ENCODE measurements around the gene TMPRSS13.
"Not testable (repeated sequence)": the region's sequence is repeated elsewhere in the genome, so short reads cannot be mapped to it uniquely, and the experiment has no call there.

TMPRSS13 gene

GRCh38 chr11:117950301-117950700 is 21.1 kb upstream of the TMPRSS13 start:
- DNase-seq: peak; percentile 74

GRCh38 chr11:117949062-117949461 is 19.9 kb upstream of the TMPRSS13 start:
- no peak for DNase-seq

- DNase-seq: not testable (repeated sequence)
These were observed 19.3 kb upstream of the TMPRSS13 start for GRCh38 chr11:117948466-117948865.

GRCh38 chr11:117947751-117948150 is 18.5 kb upstream of the TMPRSS13 start:
- not testable (repeated sequence) for DNase-seq

GRCh38 chr11:117946842-117947526 is 17.8 kb upstream of the TMPRSS13 start:
- DNase-seq: peak; percentile 85

- no peak for DNase-seq
These were observed 17.1 kb upstream of the TMPRSS13 start for GRCh38 chr11:117946156-117946841.

GRCh38 chr11:117945047-117945810 is 16.0 kb upstream of the TMPRSS13 start:
- DNase-seq: peak; percentile 30

GRCh38 chr11:117944554-117944953 is 15.4 kb upstream of the TMPRSS13 start:
- no peak for DNase-seq

GRCh38 chr11:117941976-117942654 is 12.9 kb upstream of the TMPRSS13 start:
- no peak for DNase-seq

- DNase-seq: no peak
These were observed 12.0 kb upstream of the TMPRSS13 start for GRCh38 chr11:117941163-117941707.

GRCh38 chr11:117940736-117941135 is 11.5 kb upstream of the TMPRSS13 start:
- DNase-seq: no peak

GRCh38 chr11:117936973-117937372 is 7.8 kb upstream of the TMPRSS13 start:
- no peak for DNase-seq

- no peak for DNase-seq
These were observed 5.5 kb upstream of the TMPRSS13 start for GRCh38 chr11:117934526-117935307.

GRCh38 chr11:117933930-117934329 is 4.7 kb upstream of the TMPRSS13 start:
- DNase-seq: no peak

- DNase-seq: no peak
These were observed 4.3 kb upstream of the TMPRSS13 start for GRCh38 chr11:117933475-117933874.

- no peak for DNase-seq
These were observed 3.7 kb upstream of the TMPRSS13 start for GRCh38 chr11:117932947-117933346.

- no peak for DNase-seq
These were observed 3.2 kb upstream of the TMPRSS13 start for GRCh38 chr11:117932426-117932825.

- no peak for DNase-seq
These were observed 2.8 kb upstream of the TMPRSS13 start for GRCh38 chr11:117931971-117932370.

GRCh38 chr11:117931331-117931950 is 2.2 kb upstream of the TMPRSS13 start:
- DNase-seq: no peak

GRCh38 chr11:117930668-117931330 is 1.6 kb upstream of the TMPRSS13 start:
- DNase-seq: no peak

Measured in hematopoietic multipotent progenitor cell treated with erythropoietin and hydrocortisone succinate and interleukin-3 and kit ligand, for 6 days (in vitro differentiated cells).